A673 (cell line): ENCODE measurements around the gene RNF222. TPM values are rescaled to one million over a fixed set of nuclear protein-coding genes. Genes with fewer than 3 reads are reported as not detected.

Source experiments
- Bru-seq: library from RNA; stranded (reverse); fragments of 400-500 nt; gene quantifications from one replicate; lab custom pipeline; 2021; lab: Mats Ljungman, UMichigan
- BruChase-seq, 2 experiments: library from RNA; stranded (reverse); fragments of 400-500 nt; gene quantifications; one replicate each; lab custom pipeline; 2021; lab: Mats Ljungman, UMichigan
- BruUV-seq: library from RNA; stranded (reverse); fragments of 400-500 nt; replicated peaks from 2 replicates; lab custom pipeline; 2021; lab: Mats Ljungman, UMichigan
- CTCF ChIA-PET: fragments of 300-600 bp; sonication (Branson Sonifier 250); formaldehyde crosslinking; loops from one replicate; lab custom pipeline; 2022; ENCODE audit warnings: antibody characterized with exemption; lab: Charles Lee
- POLR2A ChIA-PET: fragments of 300-600 bp; sonication (Branson Sonifier 250); formaldehyde crosslinking; loops from one replicate; lab custom pipeline; 2022; ENCODE audit warnings: antibody characterized with exemption; ENCODE audit not compliant: low non-redundant PET; lab: Charles Lee
- DNase-seq: peaks from one replicate; pipeline ENCODE4 v3.0.0-alpha.2; 2015; ENCODE audit warnings: low spot score
- H3K27ac ChIP-seq: fragments of 200-600 bp; sonication (generic); 2 replicates; pipeline ENCODE4 v1.5.1; 2016; ENCODE audit warnings: mixed run types, low read depth, mild to moderate bottlenecking, mixed read lengths, antibody characterized with exemption, low read length; ENCODE audit not compliant: poor library complexity, severe bottlenecking
- H3K27me3 ChIP-seq: fragments of 200-600 bp; sonication (generic); replicated peaks from 2 replicates; pipeline ENCODE4 v1.6.1; 2017; ENCODE audit warnings: mixed run types, low read depth, mild to moderate bottlenecking, mixed read lengths, antibody characterized with exemption, low read length; ENCODE audit not compliant: insufficient read depth, poor library complexity
- H3K36me3 ChIP-seq: fragments of 200-600 bp; sonication (generic); 2 replicates; pipeline ENCODE4 v1.6.1; 2016; ENCODE audit warnings: mixed run types, mild to moderate bottlenecking, mixed read lengths, antibody characterized with exemption, low read length; ENCODE audit not compliant: insufficient read depth, poor library complexity, severe bottlenecking
- H3K4me1 ChIP-seq: fragments of 200-600 bp; sonication (generic); 2 replicates; pipeline ENCODE4 v1.6.1; 2017; ENCODE audit warnings: mixed run types, mild to moderate bottlenecking, mixed read lengths, antibody characterized with exemption, low read length; ENCODE audit not compliant: insufficient read depth, poor library complexity, severe bottlenecking
- H3K4me3 ChIP-seq: fragments of 200-600 bp; sonication (generic); 2 replicates; pipeline ENCODE4 v1.5.1; 2016; ENCODE audit warnings: low read depth, mixed run types, mild to moderate bottlenecking, mixed read lengths, low read length; ENCODE audit not compliant: poor library complexity, severe bottlenecking
- H3K9me3 ChIP-seq: fragments of 200-600 bp; sonication (generic); 2 replicates; pipeline ENCODE4 v1.6.1; 2016; ENCODE audit warnings: mixed run types, low read depth, mild to moderate bottlenecking, mixed read lengths, antibody characterized with exemption, low read length; ENCODE audit not compliant: poor library complexity, severe bottlenecking
- EZH2 ChIP-seq: fragments of 200-600 bp; sonication (generic); IDR thresholded peaks from 2 replicates; pipeline ENCODE4 v1.6.1; 2017; ENCODE audit warnings: borderline replicate concordance, low read depth, mild to moderate bottlenecking, mixed read lengths, antibody characterized with exemption, low read length; ENCODE audit not compliant: poor library complexity, severe bottlenecking
- intact Hi-C: fragments of 100-400 bp; cut with micrococcal nuclease; formaldehyde crosslinking; loops from one replicate; pipeline ENCODE4 v1.10.0; 2022; ENCODE audit not compliant: unreplicated experiment
- long read RNA-seq: library from polyadenylated mRNA; stranded (forward); transcript quantifications from one replicate; pipeline ENCODE4 v2.0.0, GENCODE V29; 2022
- total RNA-seq: library from RNA; stranded (reverse); gene quantifications from 2 replicates; pipeline ENCODE4 v1.2.3, GENCODE V29; 2021
- TF ChIP-seq, protein P1 (sequence below): fragments of 300-800, 200-600 bp; sonication (generic); conservative IDR thresholded peaks from 2 replicates; pipeline ENCODE4 v1.5.1; 2017; ENCODE audit warnings: low read depth, mild to moderate bottlenecking, antibody characterized with exemption, low read length, moderate library complexity, mixed read lengths

Gene RNF222, protein sequence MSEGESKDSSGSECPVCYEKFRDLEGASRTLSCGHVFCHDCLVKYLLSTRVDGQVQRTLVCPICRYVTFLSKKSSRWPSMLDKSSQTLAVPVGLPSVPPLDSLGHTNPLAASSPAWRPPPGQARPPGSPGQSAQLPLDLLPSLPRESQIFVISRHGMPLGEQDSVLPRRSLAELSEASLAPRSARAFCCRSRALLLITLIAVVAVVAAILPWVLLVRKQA
- not detected in 2 replicates for total RNA-seq
- not detected for Bru-seq, nascent RNA
- BruChase-seq, experiment 1, labeled RNA remaining after a 2-hour chase = not detected
- BruChase-seq, experiment 2, labeled RNA remaining after a 6-hour chase = not detected
- long read RNA-seq = 0 reads

DNA sequence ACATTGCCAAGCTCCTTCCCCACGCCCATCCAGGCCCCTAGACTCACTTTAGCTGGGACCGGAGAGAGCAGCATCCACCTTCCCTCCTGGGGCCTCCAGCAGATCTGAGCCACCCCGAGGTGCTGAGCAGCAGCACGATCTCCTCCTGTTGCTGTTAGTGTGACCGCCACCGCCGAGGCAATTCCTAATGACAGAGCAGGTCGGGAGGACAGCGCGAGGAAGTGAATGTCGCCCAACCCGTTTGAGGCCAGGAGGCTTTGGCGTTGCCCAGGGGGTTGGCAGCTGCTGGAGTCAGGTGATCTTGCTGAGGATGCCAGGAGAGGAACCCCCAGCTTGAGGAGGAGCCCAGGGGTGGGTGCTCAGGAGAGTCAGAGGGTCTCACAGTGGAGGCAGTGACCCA, at the start of gene RNF222:
Gene RNF222 (minus strand): TSS at position 192 of the 400 bp plus-strand sequence. CDS start 4,366 bp downstream, outside the sequence.
- POLR2A ChIA-PET = no interaction called here
- CTCF ChIA-PET = interaction anchor here (0.5 kb wide), 1 partner anchor 56 kb away, joined by 4 read pairs; no protein-coding TSS in a partner anchor
- DNase-seq = no peak

DNA sequence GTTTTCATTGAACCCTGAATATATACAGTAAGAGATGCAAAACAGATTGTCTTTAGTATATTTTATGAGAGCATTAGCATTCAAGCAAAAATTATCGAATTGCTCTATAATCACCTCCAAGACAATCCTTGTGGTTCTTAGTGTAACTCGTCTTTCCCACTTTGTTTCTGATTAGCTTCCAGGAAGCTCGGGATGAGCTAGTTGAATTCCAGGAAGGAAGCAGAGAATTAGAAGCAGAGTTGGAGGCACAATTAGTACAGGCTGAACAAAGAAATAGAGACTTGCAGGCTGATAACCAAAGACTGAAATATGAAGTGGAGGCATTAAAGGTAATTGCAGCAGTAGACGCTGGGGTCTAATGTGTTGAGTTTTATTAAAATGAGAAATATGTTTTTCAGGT, 47.9 kb upstream of the RNF222 start:
- CTCF ChIA-PET = no interaction called here
- no peaks in the 10 kb centered on the region for H3K27me3 ChIP-seq
- no peak overlapping the region for H3K4me3 ChIP-seq
- POLR2A ChIA-PET = no interaction called here
- H3K4me1 ChIP-seq = peaks cover 32% of the 10 kb centered on the region
- peak overlapping the region; percentile 36 for H3K27ac ChIP-seq
- DNase-seq = peak; percentile 30
- H3K36me3 ChIP-seq = peaks cover 47% of the 10 kb centered on the region
- intact Hi-C loops = no loop called here
- H3K9me3 ChIP-seq = no peaks in the 10 kb centered on the region
- TF ChIP-seq, protein P1, sequence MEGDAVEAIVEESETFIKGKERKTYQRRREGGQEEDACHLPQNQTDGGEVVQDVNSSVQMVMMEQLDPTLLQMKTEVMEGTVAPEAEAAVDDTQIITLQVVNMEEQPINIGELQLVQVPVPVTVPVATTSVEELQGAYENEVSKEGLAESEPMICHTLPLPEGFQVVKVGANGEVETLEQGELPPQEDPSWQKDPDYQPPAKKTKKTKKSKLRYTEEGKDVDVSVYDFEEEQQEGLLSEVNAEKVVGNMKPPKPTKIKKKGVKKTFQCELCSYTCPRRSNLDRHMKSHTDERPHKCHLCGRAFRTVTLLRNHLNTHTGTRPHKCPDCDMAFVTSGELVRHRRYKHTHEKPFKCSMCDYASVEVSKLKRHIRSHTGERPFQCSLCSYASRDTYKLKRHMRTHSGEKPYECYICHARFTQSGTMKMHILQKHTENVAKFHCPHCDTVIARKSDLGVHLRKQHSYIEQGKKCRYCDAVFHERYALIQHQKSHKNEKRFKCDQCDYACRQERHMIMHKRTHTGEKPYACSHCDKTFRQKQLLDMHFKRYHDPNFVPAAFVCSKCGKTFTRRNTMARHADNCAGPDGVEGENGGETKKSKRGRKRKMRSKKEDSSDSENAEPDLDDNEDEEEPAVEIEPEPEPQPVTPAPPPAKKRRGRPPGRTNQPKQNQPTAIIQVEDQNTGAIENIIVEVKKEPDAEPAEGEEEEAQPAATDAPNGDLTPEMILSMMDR = no peak
- TF ChIP-seq EZH2 = no peak
- no TSS peak for BruUV-seq

More for the DNA sequence above, at the start of gene RNF222:
- no peaks in the 10 kb centered on the region for H3K36me3 ChIP-seq
- no peaks in the 10 kb centered on the region for H3K9me3 ChIP-seq
- H3K4me1 ChIP-seq = no peaks in the 10 kb centered on the region
- peaks cover 36% of the 10 kb centered on the region for H3K27me3 ChIP-seq
- intact Hi-C loops = no loop called here
- TF ChIP-seq, protein P1 = no peak
- TF ChIP-seq EZH2 = no peak
- H3K4me3 ChIP-seq = no peak within 1 kb of the TSS
- no TSS peak for BruUV-seq
- H3K27ac ChIP-seq = no peak within 1 kb of the TSS

DNA sequence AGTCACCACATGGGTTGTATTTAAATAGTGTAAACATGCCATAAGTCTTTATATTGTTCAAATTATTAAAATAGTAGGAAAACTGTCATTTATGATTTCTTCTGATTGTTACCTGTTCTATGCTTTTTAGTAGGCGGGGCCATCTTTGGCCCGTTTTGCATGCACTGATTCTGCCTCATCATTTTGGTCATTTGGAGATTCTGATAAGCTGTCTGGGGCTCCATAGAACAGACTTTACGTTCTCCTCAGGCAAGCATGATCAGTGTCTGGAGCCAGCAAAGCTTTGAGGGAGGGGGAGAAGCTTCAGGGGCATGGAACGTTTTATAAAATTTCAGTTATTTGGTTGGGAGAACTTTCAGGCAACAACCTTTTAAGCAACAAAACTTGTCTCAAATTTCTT, 46.9 kb upstream of the RNF222 start:
- Histone ChIP-seq H3K27ac (no peak overlapping the region), H3K9me3 (no peaks in the 10 kb centered on the region), H3K4me1 (peaks cover 32% of the 10 kb centered on the region), H3K36me3 (peaks cover 39% of the 10 kb centered on the region), H3K27me3 (no peaks in the 10 kb centered on the region), H3K4me3 (no peak overlapping the region)
- CTCF ChIA-PET = no interaction called here
- no TSS peak for BruUV-seq
- POLR2A ChIA-PET = no interaction called here
- intact Hi-C loops = no loop called here
- TF ChIP-seq, protein P1 = no peak
- no peak for TF ChIP-seq EZH2
- no peak for DNase-seq
